ENCODE results near the gene SPOCK2.

- TF ChIP-seq CTCF (conservative IDR thresholded peaks at IDR 0.05; ENCODE audit: low read depth, low read length) (no peak), CEBPB (IDR thresholded peaks at IDR 0.05; ENCODE audit: low read depth, low read length) (no peak), RAD21 (IDR thresholded peaks at IDR 0.05; ENCODE audit: low read length) (no peak), RFX5 (IDR thresholded peaks at IDR 0.05; ENCODE audit: low read depth, low read length) (no peak)
Measured at GRCh38 chr10:72025400-72025799, 63.0 kb downstream of the SPOCK2 start.
